Neural crest cell (in vitro differentiated cells): ENCODE measurements around the gene BPTF. TPM values are rescaled to one million over a fixed set of nuclear protein-coding genes. Genes with fewer than 3 reads are reported as not detected.

Source experiments
- DNase-seq: peaks from one replicate; pipeline ENCODE4 v3.0.0; 2021; ENCODE audit warnings: low read depth, mixed read lengths, low spot score
- H3K27ac Mint-ChIP-seq: one replicate; pipeline ENCODE4 v1.8.0; 2021; ENCODE audit warnings: mild to moderate bottlenecking, mixed read lengths; ENCODE audit not compliant: unreplicated experiment
- H3K27me3 Mint-ChIP-seq: 2 replicates; pipeline ENCODE4 v1.8.0; 2021; ENCODE audit warnings: low read depth, mild to moderate bottlenecking, mixed read lengths
- H3K36me3 Mint-ChIP-seq: 2 replicates; pipeline ENCODE4 v1.8.0; 2021; ENCODE audit warnings: low read depth, mild to moderate bottlenecking, mixed read lengths
- H3K4me1 Mint-ChIP-seq: 2 replicates; pipeline ENCODE4 v1.8.0; 2021; ENCODE audit warnings: mixed read lengths
- H3K4me3 Mint-ChIP-seq: one replicate; pipeline ENCODE4 v1.8.0; 2021; ENCODE audit warnings: mild to moderate bottlenecking, mixed read lengths
- H3K9me3 Mint-ChIP-seq: 2 replicates; pipeline ENCODE4 v1.8.0; 2021; ENCODE audit warnings: mixed read lengths
- total RNA-seq: library from RNA; stranded (reverse); gene quantifications from 2 replicates; pipeline ENCODE4 v1.2.1, GENCODE V29; 2021
- TF ChIP-seq, protein P1 (sequence below): fragments of 200-600 bp; sonication (generic); conservative IDR thresholded peaks from 2 replicates; pipeline ENCODE4 v1.5.0; 2021; ENCODE audit warnings: antibody characterized with exemption, mild to moderate bottlenecking

The BPTF gene
- total RNA-seq, 1 donor from 2014 or later = 158 TPM

GRCh38 chr17:67931227-67931626 is 105.9 kb downstream of the BPTF start:
- Mint-ChIP-seq H3K4me1 (no peaks in the 10 kb centered on the region), H3K27me3 (no peaks in the 10 kb centered on the region), H3K36me3 (peaks cover 12% of the 10 kb centered on the region), H3K9me3 (no peaks in the 10 kb centered on the region), H3K4me3 (no peak overlapping the region), H3K27ac (no peak overlapping the region)
- no peak for DNase-seq
- TF ChIP-seq, protein P1, sequence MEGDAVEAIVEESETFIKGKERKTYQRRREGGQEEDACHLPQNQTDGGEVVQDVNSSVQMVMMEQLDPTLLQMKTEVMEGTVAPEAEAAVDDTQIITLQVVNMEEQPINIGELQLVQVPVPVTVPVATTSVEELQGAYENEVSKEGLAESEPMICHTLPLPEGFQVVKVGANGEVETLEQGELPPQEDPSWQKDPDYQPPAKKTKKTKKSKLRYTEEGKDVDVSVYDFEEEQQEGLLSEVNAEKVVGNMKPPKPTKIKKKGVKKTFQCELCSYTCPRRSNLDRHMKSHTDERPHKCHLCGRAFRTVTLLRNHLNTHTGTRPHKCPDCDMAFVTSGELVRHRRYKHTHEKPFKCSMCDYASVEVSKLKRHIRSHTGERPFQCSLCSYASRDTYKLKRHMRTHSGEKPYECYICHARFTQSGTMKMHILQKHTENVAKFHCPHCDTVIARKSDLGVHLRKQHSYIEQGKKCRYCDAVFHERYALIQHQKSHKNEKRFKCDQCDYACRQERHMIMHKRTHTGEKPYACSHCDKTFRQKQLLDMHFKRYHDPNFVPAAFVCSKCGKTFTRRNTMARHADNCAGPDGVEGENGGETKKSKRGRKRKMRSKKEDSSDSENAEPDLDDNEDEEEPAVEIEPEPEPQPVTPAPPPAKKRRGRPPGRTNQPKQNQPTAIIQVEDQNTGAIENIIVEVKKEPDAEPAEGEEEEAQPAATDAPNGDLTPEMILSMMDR = no peak

- Mint-ChIP-seq H3K9me3 (no peaks in the 10 kb centered on the region), H3K36me3 (peaks cover 12% of the 10 kb centered on the region), H3K4me1 (no peaks in the 10 kb centered on the region), H3K27ac (no peak overlapping the region), H3K27me3 (no peaks in the 10 kb centered on the region), H3K4me3 (no peak overlapping the region)
- TF ChIP-seq, protein P1 = peak; percentile 52
- DNase-seq = no peak
Measured at GRCh38 chr17:67942810-67943209, 117.5 kb downstream of the BPTF start.

GRCh38 chr17:67944035-67944434 is 118.7 kb downstream of the BPTF start:
- TF ChIP-seq, protein P1 = no peak
- Mint-ChIP-seq H3K36me3 (peaks cover 18% of the 10 kb centered on the region), H3K27ac (no peak overlapping the region), H3K4me1 (no peaks in the 10 kb centered on the region), H3K9me3 (no peaks in the 10 kb centered on the region), H3K4me3 (no peak overlapping the region), H3K27me3 (no peaks in the 10 kb centered on the region)
- DNase-seq = no peak

GRCh38 chr17:67946513-67946912 is 121.2 kb downstream of the BPTF start:
- Mint-ChIP-seq H3K27me3 (no peaks in the 10 kb centered on the region), H3K27ac (no peak overlapping the region), H3K36me3 (peaks cover 18% of the 10 kb centered on the region), H3K4me1 (no peaks in the 10 kb centered on the region), H3K9me3 (no peaks in the 10 kb centered on the region), H3K4me3 (no peak overlapping the region)
- TF ChIP-seq, protein P1 = no peak
- no peak for DNase-seq

GRCh38 chr17:67947325-67947813 is 122.1 kb downstream of the BPTF start:
- no peaks in the 10 kb centered on the region for H3K9me3 Mint-ChIP-seq
- TF ChIP-seq, protein P1 = no peak
- no peak overlapping the region for H3K4me3 Mint-ChIP-seq
- H3K36me3 Mint-ChIP-seq = peaks cover 16% of the 10 kb centered on the region
- H3K27ac Mint-ChIP-seq = no peak overlapping the region
- H3K4me1 Mint-ChIP-seq = no peaks in the 10 kb centered on the region
- H3K27me3 Mint-ChIP-seq = no peaks in the 10 kb centered on the region
- DNase-seq = no peak

DNA sequence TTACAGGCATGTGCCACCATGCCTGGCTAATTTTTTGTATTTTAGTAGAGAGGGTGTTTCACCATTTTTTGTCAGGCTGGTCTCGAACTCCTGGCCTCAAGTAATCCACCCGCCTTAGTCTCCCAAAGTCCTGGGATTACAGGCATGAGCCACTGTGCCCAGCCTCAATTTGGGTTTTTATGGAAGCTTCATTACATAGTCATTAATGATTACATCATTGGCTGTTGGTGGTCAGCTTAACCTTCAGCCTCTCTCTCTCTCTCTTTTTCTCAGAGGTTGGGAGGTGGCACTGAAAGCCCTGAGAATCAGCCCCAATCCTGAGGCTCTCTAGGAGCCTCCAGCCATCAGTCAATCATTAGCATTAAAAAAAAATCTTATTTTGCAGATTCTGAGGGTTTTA is 125.6 kb downstream of the BPTF start:
- Mint-ChIP-seq H3K36me3 (peaks cover 14% of the 10 kb centered on the region), H3K4me3 (no peak overlapping the region), H3K9me3 (no peaks in the 10 kb centered on the region), H3K27ac (no peak overlapping the region), H3K4me1 (no peaks in the 10 kb centered on the region), H3K27me3 (no peaks in the 10 kb centered on the region)
- DNase-seq = no peak
- TF ChIP-seq, protein P1 = no peak
